ENCODE data around the gene ATXN7L1.

GRCh38 chr7:105828141-105828540, 48.3 kb downstream of the ATXN7L1 start:
- TF ChIP-seq CTCF (IDR thresholded peaks at IDR 0.05) (no peak), POLR2A (IDR thresholded peaks at IDR 0.05; ENCODE audit: low read depth) (no peak), POLR2AphosphoS5 (IDR thresholded peaks at IDR 0.05) (no peak)

Measured in esophagus muscularis mucosa (tissue), 3 donors.